ENCODE results near the gene AGL.
"Not testable (repeated sequence)": the region's sequence is repeated elsewhere in the genome, so short reads cannot be mapped to it uniquely, and the experiment has no call there.

The AGL gene

DNA sequence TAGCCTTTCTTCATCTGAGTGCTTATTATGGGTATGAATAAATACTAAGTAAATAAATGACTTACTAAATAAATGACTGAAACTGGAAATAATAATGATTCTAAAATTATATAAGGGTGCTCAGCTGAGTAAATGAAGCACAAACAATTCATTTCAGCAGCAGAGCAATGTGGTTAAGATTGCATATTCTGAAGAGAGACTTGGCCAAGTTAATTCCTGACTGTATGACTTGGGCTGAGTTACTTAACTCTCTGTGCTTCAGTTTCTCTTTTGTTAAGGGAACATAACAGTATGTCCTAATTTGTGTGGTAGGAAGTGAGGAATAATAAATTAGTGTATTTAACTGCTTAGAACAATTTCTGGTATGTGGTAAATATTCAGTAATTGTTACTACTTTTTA, 19.1 kb downstream of the AGL start:
- TF ChIP-seq POLR2AphosphoS5 (IDR thresholded peaks at IDR 0.05; ENCODE audit: low read depth, low read length) (no peak), PAX5 (IDR thresholded peaks at IDR 0.05; ENCODE audit: insufficient read depth, low read length, severe bottlenecking) (no peak), POU2F2 (IDR thresholded peaks at IDR 0.05; ENCODE audit: low read depth, low read length) (no peak), POLR2A (IDR thresholded peaks at IDR 0.05; ENCODE audit: low read depth, low read length) (no peak), SPI1 (IDR thresholded peaks at IDR 0.05; ENCODE audit: low read depth, low read length) (no peak), TAF1 (IDR thresholded peaks at IDR 0.05; ENCODE audit: low read depth, low read length) (no peak)
- DNase-seq (ENCODE audit: insufficient read length, low spot score) (no peak), FAIRE-seq (no peak)

GRCh38 chr1:99869723-99870122, 19.6 kb downstream of the AGL start:
- DNase-seq (ENCODE audit: insufficient read length, low spot score) (no peak), FAIRE-seq (no peak)
- no peak for TF ChIP-seq POLR2A (IDR thresholded peaks at IDR 0.05; ENCODE audit: low read depth, low read length)
- no peak for TF ChIP-seq PAX5 (IDR thresholded peaks at IDR 0.05; ENCODE audit: insufficient read depth, low read length, severe bottlenecking)
- TF ChIP-seq POLR2AphosphoS5 (IDR thresholded peaks at IDR 0.05; ENCODE audit: low read depth, low read length), result no peak
- TF ChIP-seq SPI1 (IDR thresholded peaks at IDR 0.05; ENCODE audit: low read depth, low read length), result no peak
- no peak for TF ChIP-seq POU2F2 (IDR thresholded peaks at IDR 0.05; ENCODE audit: low read depth, low read length)
- TF ChIP-seq TAF1 (IDR thresholded peaks at IDR 0.05; ENCODE audit: low read depth, low read length), result no peak

DNA sequence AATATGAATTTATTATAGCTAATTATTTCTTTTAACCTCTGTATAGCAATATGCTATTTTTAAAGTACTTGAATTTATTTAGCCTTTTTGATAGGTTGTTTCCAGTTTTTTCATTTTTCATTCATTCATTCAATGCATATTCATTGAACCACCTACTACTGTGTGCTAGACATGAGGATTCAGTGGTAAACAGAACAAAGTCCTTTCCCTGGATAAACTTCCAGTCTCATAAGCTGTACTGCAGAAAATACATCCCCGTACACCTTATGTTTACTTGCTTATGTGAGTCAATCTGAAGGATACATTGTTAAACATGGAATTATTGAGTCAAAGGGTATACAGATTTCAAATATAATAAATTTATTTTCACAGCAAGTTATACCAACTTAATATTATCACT, 21.9 kb downstream of the AGL start:
- FAIRE-seq, result no peak
- TF ChIP-seq PAX5 (IDR thresholded peaks at IDR 0.05; ENCODE audit: insufficient read depth, low read length, severe bottlenecking), result no peak
- TF ChIP-seq POLR2A (IDR thresholded peaks at IDR 0.05; ENCODE audit: low read depth, low read length), result no peak
- no peak for TF ChIP-seq POLR2AphosphoS5 (IDR thresholded peaks at IDR 0.05; ENCODE audit: low read depth, low read length)
- TF ChIP-seq TAF1 (IDR thresholded peaks at IDR 0.05; ENCODE audit: low read depth, low read length), result no peak
- no peak for TF ChIP-seq SPI1 (IDR thresholded peaks at IDR 0.05; ENCODE audit: low read depth, low read length)
- DNase-seq (ENCODE audit: insufficient read length, low spot score), result no peak

DNA sequence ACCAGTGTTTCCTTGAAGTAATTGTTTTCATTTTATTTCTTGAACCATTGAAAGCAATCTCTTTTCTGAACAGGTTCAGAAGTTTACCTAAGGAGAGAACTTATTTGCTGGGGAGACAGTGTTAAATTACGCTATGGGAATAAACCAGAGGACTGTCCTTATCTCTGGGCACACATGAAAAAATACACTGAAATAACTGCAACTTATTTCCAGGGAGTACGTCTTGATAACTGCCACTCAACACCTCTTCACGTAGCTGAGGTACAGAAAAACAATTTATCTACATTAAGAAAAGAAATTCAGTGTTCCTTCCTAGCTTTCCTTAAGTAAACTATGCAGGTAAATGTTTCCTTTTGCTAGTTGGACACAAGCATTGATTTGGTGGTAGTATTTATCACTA, 27.4 kb downstream of the AGL start:
- TF ChIP-seq POLR2A (IDR thresholded peaks at IDR 0.05; ENCODE audit: low read depth, low read length) (no peak), TAF1 (IDR thresholded peaks at IDR 0.05; ENCODE audit: low read depth, low read length) (no peak), POU2F2 (IDR thresholded peaks at IDR 0.05; ENCODE audit: low read depth, low read length) (no peak), SPI1 (IDR thresholded peaks at IDR 0.05; ENCODE audit: low read depth, low read length) (no peak), PAX5 (IDR thresholded peaks at IDR 0.05; ENCODE audit: insufficient read depth, low read length, severe bottlenecking) (no peak)
- DNase-seq (ENCODE audit: insufficient read length, low spot score) (no peak), FAIRE-seq (no peak)

GRCh38 chr1:99886179-99886578, 36.0 kb downstream of the AGL start:
- FAIRE-seq (no peak), DNase-seq (ENCODE audit: insufficient read length, low spot score) (no peak)
- TF ChIP-seq PAX5 (IDR thresholded peaks at IDR 0.05; ENCODE audit: insufficient read depth, low read length, severe bottlenecking) (no peak), TAF1 (IDR thresholded peaks at IDR 0.05; ENCODE audit: low read depth, low read length) (no peak), POU2F2 (IDR thresholded peaks at IDR 0.05; ENCODE audit: low read depth, low read length) (no peak), POLR2AphosphoS5 (IDR thresholded peaks at IDR 0.05; ENCODE audit: low read depth, low read length) (no peak), POLR2A (IDR thresholded peaks at IDR 0.05; ENCODE audit: low read depth, low read length) (no peak)

GRCh38 chr1:99886841-99887240, 36.7 kb downstream of the AGL start:
- FAIRE-seq (peak; percentile 71), DNase-seq (ENCODE audit: insufficient read length, low spot score) (no peak)
- TF ChIP-seq POLR2A (IDR thresholded peaks at IDR 0.05; ENCODE audit: low read depth, low read length) (no peak), POU2F2 (IDR thresholded peaks at IDR 0.05; ENCODE audit: low read depth, low read length) (no peak), PAX5 (IDR thresholded peaks at IDR 0.05; ENCODE audit: insufficient read depth, low read length, severe bottlenecking) (no peak), POLR2AphosphoS5 (IDR thresholded peaks at IDR 0.05; ENCODE audit: low read depth, low read length) (no peak), SPI1 (IDR thresholded peaks at IDR 0.05; ENCODE audit: low read depth, low read length) (no peak), TAF1 (IDR thresholded peaks at IDR 0.05; ENCODE audit: low read depth, low read length) (no peak)

GRCh38 chr1:99887890-99888289, 37.7 kb downstream of the AGL start:
- FAIRE-seq (no peak), DNase-seq (ENCODE audit: insufficient read length, low spot score) (no peak)
- TF ChIP-seq PAX5 (IDR thresholded peaks at IDR 0.05; ENCODE audit: insufficient read depth, low read length, severe bottlenecking), result no peak
- no peak for TF ChIP-seq POLR2A (IDR thresholded peaks at IDR 0.05; ENCODE audit: low read depth, low read length)
- TF ChIP-seq POU2F2 (IDR thresholded peaks at IDR 0.05; ENCODE audit: low read depth, low read length), result no peak
- no peak for TF ChIP-seq SPI1 (IDR thresholded peaks at IDR 0.05; ENCODE audit: low read depth, low read length)
- TF ChIP-seq TAF1 (IDR thresholded peaks at IDR 0.05; ENCODE audit: low read depth, low read length), result no peak
- TF ChIP-seq POLR2AphosphoS5 (IDR thresholded peaks at IDR 0.05; ENCODE audit: low read depth, low read length), result no peak

DNA sequence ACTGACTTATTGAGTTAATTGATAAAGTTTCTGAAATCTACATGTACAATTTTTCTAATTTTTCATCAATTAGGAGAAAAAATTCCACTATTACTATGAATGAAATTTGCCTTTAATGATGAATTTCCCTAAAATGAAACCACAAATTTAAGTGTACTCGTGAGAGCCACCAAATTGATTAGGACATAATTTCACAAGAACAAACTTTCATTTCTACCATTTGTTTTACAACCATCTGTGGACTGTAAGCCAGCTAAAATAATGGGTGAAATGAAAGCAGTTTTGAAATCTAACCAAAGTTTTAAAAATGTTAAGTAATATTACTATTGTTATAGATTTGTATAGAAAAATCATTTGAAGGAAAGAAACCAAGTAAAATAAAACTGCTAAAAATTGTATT, 41.8 kb downstream of the AGL start:
- DNase-seq (ENCODE audit: insufficient read length, low spot score) (no peak), FAIRE-seq (no peak)
- no peak for TF ChIP-seq POLR2AphosphoS5 (IDR thresholded peaks at IDR 0.05; ENCODE audit: low read depth, low read length)
- TF ChIP-seq PAX5 (IDR thresholded peaks at IDR 0.05; ENCODE audit: insufficient read depth, low read length, severe bottlenecking), result no peak
- no peak for TF ChIP-seq POLR2A (IDR thresholded peaks at IDR 0.05; ENCODE audit: low read depth, low read length)
- no peak for TF ChIP-seq TAF1 (IDR thresholded peaks at IDR 0.05; ENCODE audit: low read depth, low read length)
- TF ChIP-seq POU2F2 (IDR thresholded peaks at IDR 0.05; ENCODE audit: low read depth, low read length), result no peak
- TF ChIP-seq SPI1 (IDR thresholded peaks at IDR 0.05; ENCODE audit: low read depth, low read length), result no peak

- not testable (repeated sequence) for FAIRE-seq; DNase-seq (ENCODE audit: insufficient read length, low spot score)
Observed at GRCh38 chr1:99903278-99903677, 53.1 kb downstream of the AGL start.

DNA sequence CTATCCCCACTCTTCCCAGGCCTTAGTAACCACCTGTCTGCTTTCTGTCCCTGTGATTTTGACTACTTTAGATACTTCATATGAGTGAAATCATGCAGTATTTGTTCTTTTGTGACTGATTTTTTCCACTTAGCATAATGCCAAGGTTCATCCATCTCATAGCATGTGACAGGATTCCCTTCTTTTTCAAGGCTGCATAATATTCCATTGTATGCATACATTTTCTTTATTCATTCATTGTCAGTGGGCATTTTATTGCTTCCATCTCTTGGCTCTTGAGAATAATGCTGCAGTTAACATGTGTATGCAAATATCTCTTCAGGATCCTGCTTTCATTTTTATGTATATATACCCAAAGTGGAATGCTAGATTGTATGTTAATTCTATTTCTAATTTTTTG, 56.4 kb downstream of the AGL start:
- FAIRE-seq (peak; percentile 13), DNase-seq (ENCODE audit: insufficient read length, low spot score) (no peak)
- TF ChIP-seq SPI1 (IDR thresholded peaks at IDR 0.05; ENCODE audit: low read depth, low read length) (no peak), POLR2A (IDR thresholded peaks at IDR 0.05; ENCODE audit: low read depth, low read length) (no peak), PAX5 (IDR thresholded peaks at IDR 0.05; ENCODE audit: insufficient read depth, low read length, severe bottlenecking) (no peak), POLR2AphosphoS5 (IDR thresholded peaks at IDR 0.05; ENCODE audit: low read depth, low read length) (no peak), POU2F2 (IDR thresholded peaks at IDR 0.05; ENCODE audit: low read depth, low read length) (no peak), TAF1 (IDR thresholded peaks at IDR 0.05; ENCODE audit: low read depth, low read length) (no peak)
